ENCODE data around the gene CNTNAP2. TPM values are rescaled to one million over a fixed set of nuclear protein-coding genes. Genes with fewer than 3 reads are reported as not detected.

CNTNAP2 gene
- total RNA-seq, 8 experiments from 2014 or later: 0.05 to 27.0 (median 15.0) TPM

GRCh38 chr7:146346096-146346495 is 229.5 kb downstream of the CNTNAP2 start:
- 0 to 86% (median 56%) methylated on average over 1 to 4 of the region's 5 CpGs; no CpG with 5 or more reads in 4 of the 10 experiments for WGBS, 10 experiments
- in situ Hi-C loops (cut with MboI; ENCODE audit: low pct_unique_long_range_greater_than_20kb in 2 of 9, low sequenced_read_pairs in 9 of 9, unreplicated experiment in 9 of 9): no loop called here

GRCh38 chr7:146355216-146355615 is 238.6 kb downstream of the CNTNAP2 start:
- ATAC-seq (replicated peaks in 6 of 8): no peak
- Histone ChIP-seq H3K4me1 (replicated peaks in 1 of 2) (no peaks in the 10 kb centered on the region), H3K4me3 (no peak overlapping the region), H3K27ac (no peak overlapping the region)
- WGBS, 10 experiments: 0 to 100% (median 44%) methylated on average over 1 of the region's 1 CpG; no CpG with 5 or more reads in 2 of the 10 experiments
- in situ Hi-C loops (cut with MboI; ENCODE audit: low pct_unique_long_range_greater_than_20kb in 2 of 9, low sequenced_read_pairs in 9 of 9, unreplicated experiment in 9 of 9): no loop called here

More at GRCh38 chr7:146346096-146346495, 229.5 kb downstream of the CNTNAP2 start:
- no peak overlapping the region for H3K4me3 ChIP-seq
- no peak overlapping the region for H3K27ac ChIP-seq
- ATAC-seq (replicated peaks in 6 of 8): no peak
- no peaks in the 10 kb centered on the region for H3K4me1 ChIP-seq (replicated peaks in 1 of 2)

DNA sequence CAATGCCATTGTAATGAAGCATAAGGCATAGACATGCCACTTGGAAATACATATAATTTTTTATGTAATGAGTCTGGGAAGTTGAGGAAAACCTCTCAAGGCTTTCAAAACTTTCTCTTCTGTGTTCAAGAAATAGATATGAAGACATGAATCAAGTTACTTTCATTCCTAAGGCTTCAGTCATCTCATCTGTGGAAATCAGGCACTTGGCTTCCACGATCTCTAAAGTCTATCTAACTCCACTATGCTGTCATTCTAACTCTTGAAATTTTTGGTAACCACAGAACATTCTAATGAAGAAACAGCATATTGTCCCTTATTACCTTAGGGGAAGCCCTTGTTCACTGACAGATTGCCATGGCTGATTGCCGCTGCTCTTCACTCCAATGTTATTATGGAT is 242.6 kb downstream of the CNTNAP2 start:
- H3K4me3 ChIP-seq: no peak overlapping the region
- ATAC-seq (replicated peaks in 6 of 8): no peak
- 0 to 100% (median 92%) methylated on average over 1 to 2 of the region's 2 CpGs; no CpG with 5 or more reads in 3 of the 10 experiments for whole genome bisulfite sequencing, 10 experiments
- no peak overlapping the region for H3K27ac ChIP-seq
- H3K4me1 ChIP-seq (replicated peaks in 1 of 2): no peaks in the 10 kb centered on the region
- in situ Hi-C loops (cut with MboI; ENCODE audit: low pct_unique_long_range_greater_than_20kb in 2 of 9, low sequenced_read_pairs in 9 of 9, unreplicated experiment in 9 of 9): no loop called here

GRCh38 chr7:146366938-146367337 is 250.3 kb downstream of the CNTNAP2 start:
- no peak overlapping the region for H3K4me3 ChIP-seq
- no peaks in the 10 kb centered on the region for H3K4me1 ChIP-seq (replicated peaks in 1 of 2)
- in situ Hi-C loops (cut with MboI; ENCODE audit: low pct_unique_long_range_greater_than_20kb in 2 of 9, low sequenced_read_pairs in 9 of 9, unreplicated experiment in 9 of 9): no loop called here
- ATAC-seq (replicated peaks in 6 of 8): peak in 5 of 8 experiments; percentile 71 to 88 (median 79)
- no peak overlapping the region for H3K27ac ChIP-seq
- WGBS, 10 experiments: 0 to 95% (median 72%) methylated on average over 1 to 2 of the region's 2 CpGs; no CpG with 5 or more reads in 1 of the 10 experiments

GRCh38 chr7:146370171-146370570 is 253.6 kb downstream of the CNTNAP2 start:
- in situ Hi-C loops (cut with MboI; ENCODE audit: low pct_unique_long_range_greater_than_20kb in 2 of 9, low sequenced_read_pairs in 9 of 9, unreplicated experiment in 9 of 9): no loop called here
- no peak overlapping the region for H3K4me3 ChIP-seq
- 5 to 100% (median 85%) methylated on average over 4 to 9 of the region's 9 CpGs for WGBS, 10 experiments
- no peak for ATAC-seq (replicated peaks in 6 of 8)
- no peak overlapping the region for H3K27ac ChIP-seq
- no peaks in the 10 kb centered on the region for H3K4me1 ChIP-seq (replicated peaks in 1 of 2)

DNA sequence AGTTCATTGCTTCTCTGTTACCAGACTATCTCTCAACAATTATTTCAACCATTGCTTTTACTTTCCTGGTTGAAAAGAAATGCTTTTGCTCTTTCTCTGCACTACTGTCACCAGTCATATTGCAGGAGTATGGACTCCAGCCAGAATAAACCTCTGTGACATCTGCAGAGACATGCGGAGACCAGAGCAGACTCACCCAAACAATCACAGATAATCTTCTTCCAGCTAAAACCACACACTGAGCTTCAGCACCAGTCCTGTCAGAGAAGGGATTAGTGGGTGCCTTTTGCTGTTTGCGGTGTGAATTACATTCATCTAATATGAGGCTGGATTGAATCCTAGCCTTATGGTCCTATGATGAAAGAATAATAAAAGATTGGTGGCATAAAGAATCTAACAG is 258.6 kb downstream of the CNTNAP2 start:
- no peak for ATAC-seq (replicated peaks in 6 of 8)
- H3K27ac ChIP-seq: no peak overlapping the region
- no peaks in the 10 kb centered on the region for H3K4me1 ChIP-seq (replicated peaks in 1 of 2)
- H3K4me3 ChIP-seq: no peak overlapping the region
- 33 to 100% (median 71%) methylated on average over 1 to 2 of the region's 2 CpGs; no CpG with 5 or more reads in 1 of the 10 experiments for WGBS, 10 experiments
- in situ Hi-C loops (cut with MboI; ENCODE audit: low pct_unique_long_range_greater_than_20kb in 2 of 9, low sequenced_read_pairs in 9 of 9, unreplicated experiment in 9 of 9): no loop called here

DNA sequence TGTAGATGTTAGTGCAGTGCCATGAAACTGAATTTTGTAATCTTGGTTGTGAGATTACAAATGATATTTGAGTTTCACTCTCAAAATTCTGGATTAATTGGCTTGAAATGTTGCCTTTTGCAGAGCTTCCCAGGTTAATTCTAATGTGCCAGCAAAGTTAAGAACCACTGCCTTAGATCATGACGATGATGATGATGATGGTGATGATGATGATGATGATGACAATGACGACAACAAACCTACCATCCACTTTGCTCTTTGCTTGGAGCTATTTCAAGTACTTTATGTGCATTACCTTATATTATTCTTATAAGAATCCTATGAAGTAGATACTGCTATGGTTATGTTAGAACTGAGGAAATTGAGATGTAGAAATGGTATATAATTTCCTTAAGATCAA is 261.6 kb downstream of the CNTNAP2 start:
- WGBS, 10 experiments: 0 to 81% (median 39%) methylated on average over 1 to 2 of the region's 2 CpGs; no CpG with 5 or more reads in 2 of the 10 experiments
- no peak for ATAC-seq (replicated peaks in 6 of 8)
- Histone ChIP-seq H3K27ac (no peak overlapping the region), H3K4me1 (replicated peaks in 1 of 2) (no peaks in the 10 kb centered on the region), H3K4me3 (no peak overlapping the region)
- in situ Hi-C loops (cut with MboI; ENCODE audit: low pct_unique_long_range_greater_than_20kb in 2 of 9, low sequenced_read_pairs in 9 of 9, unreplicated experiment in 9 of 9): no loop called here

- 13 to 71% (median 25%) methylated on average over 1 of the region's 1 CpG; no CpG with 5 or more reads in 6 of the 10 experiments for WGBS, 10 experiments
- ATAC-seq (replicated peaks in 6 of 8): no peak
- no peak overlapping the region for H3K4me3 ChIP-seq
- no peak overlapping the region for H3K27ac ChIP-seq
- H3K4me1 ChIP-seq (replicated peaks in 1 of 2): peaks cover 0 to 6% of the 10 kb centered on the region in 2 donors
- in situ Hi-C loops (cut with MboI; ENCODE audit: low pct_unique_long_range_greater_than_20kb in 2 of 9, low sequenced_read_pairs in 9 of 9, unreplicated experiment in 9 of 9): no loop called here
These were observed 270.5 kb downstream of the CNTNAP2 start for GRCh38 chr7:146387140-146387539.

- H3K27ac ChIP-seq: no peak overlapping the region
- H3K4me1 ChIP-seq (replicated peaks in 1 of 2): peaks cover 0 to 16% of the 10 kb centered on the region in 2 donors
- ATAC-seq (replicated peaks in 6 of 8): no peak
- H3K4me3 ChIP-seq: no peak overlapping the region
- in situ Hi-C loops (cut with MboI; ENCODE audit: low pct_unique_long_range_greater_than_20kb in 2 of 9, low sequenced_read_pairs in 9 of 9, unreplicated experiment in 9 of 9): no loop called here
- WGBS, 10 experiments: 0 to 94% (median 69%) methylated on average over 1 to 2 of the region's 2 CpGs
These were observed 272.3 kb downstream of the CNTNAP2 start for GRCh38 chr7:146388928-146389327.

DNA sequence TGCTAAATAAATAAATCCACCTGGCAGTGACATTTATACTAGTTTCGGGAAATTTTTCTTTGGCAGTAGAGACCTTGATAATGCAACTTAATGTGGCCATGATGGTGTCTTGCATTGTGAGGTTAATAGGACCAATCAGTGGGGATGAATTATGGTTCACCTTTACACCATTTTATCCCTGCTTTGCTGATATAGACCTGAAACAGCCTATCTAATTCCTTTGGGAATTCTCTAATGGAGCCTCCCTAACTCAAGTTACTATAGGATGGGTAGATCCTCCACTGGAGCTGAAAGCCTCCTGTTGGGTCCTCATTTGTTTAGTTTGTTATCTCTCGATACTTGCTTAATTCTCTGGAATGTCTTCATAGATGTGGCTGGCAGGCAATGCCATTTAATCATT is 276.7 kb downstream of the CNTNAP2 start:
- Histone ChIP-seq H3K4me1 (replicated peaks in 1 of 2) (peaks cover 0 to 14% of the 10 kb centered on the region in 2 donors), H3K4me3 (no peak overlapping the region), H3K27ac (no peak overlapping the region)
- peak in 4 of 8 experiments; percentile 21 to 70 (median 46) for ATAC-seq (replicated peaks in 6 of 8)
- in situ Hi-C loops (cut with MboI; ENCODE audit: low pct_unique_long_range_greater_than_20kb in 2 of 9, low sequenced_read_pairs in 9 of 9, unreplicated experiment in 9 of 9): no loop called here
- 0 to 100% (median 37%) methylated on average over 1 to 2 of the region's 2 CpGs; no CpG with 5 or more reads in 2 of the 10 experiments for WGBS, 10 experiments

DNA sequence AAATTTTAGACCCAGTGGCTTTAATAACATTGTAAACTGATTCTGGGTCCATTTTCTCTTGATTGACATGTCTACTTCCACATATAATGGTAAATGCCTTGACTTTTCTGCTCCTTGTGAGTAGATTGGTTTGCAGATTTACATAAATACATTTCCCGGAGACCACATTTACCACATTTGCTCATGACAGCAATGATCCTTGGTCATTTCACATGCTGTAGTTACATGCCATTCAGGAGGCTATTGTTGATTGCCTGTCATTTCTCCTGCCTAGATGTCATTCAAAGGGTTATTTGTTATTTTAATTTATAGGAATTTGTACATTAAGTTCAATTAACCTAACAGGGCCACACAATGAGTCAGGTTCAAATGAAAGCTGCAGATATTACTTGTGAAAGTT is 280.5 kb downstream of the CNTNAP2 start:
- ATAC-seq (replicated peaks in 6 of 8): no peak
- in situ Hi-C loops (cut with MboI; ENCODE audit: low pct_unique_long_range_greater_than_20kb in 2 of 9, low sequenced_read_pairs in 9 of 9, unreplicated experiment in 9 of 9): no loop called here
- 0 to 100% (median 74%) methylated on average over 1 of the region's 1 CpG; no CpG with 5 or more reads in 2 of the 10 experiments for WGBS, 10 experiments
- peaks cover 0 to 14% of the 10 kb centered on the region in 2 donors for H3K4me1 ChIP-seq (replicated peaks in 1 of 2)
- no peak overlapping the region for H3K4me3 ChIP-seq
- no peak overlapping the region for H3K27ac ChIP-seq

DNA sequence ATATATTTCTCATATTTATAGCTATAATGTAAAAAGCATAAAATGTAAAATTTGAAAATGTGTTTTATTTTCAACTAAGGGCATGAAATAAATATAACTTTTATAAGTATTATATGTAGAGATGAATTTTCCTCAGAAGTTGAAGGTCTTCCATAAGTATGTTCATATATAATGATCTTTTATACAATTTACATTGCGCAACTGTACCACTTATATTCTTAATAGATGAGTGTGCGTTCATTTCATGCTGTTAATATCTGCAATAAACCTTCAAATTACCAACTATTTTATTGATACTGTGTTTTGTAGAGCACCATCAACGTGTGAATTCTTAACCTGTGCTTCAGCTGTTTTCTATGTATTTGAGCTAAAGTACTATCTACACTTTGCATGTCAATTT is 285.3 kb downstream of the CNTNAP2 start:
- in situ Hi-C loops (cut with MboI; ENCODE audit: low pct_unique_long_range_greater_than_20kb in 2 of 9, low sequenced_read_pairs in 9 of 9, unreplicated experiment in 9 of 9): no loop called here
- Histone ChIP-seq H3K27ac (no peak overlapping the region), H3K4me3 (no peak overlapping the region), H3K4me1 (replicated peaks in 1 of 2) (no peaks in the 10 kb centered on the region)
- no peak for ATAC-seq (replicated peaks in 6 of 8)
- 6 to 100% (median 79%) methylated on average over 2 to 3 of the region's 3 CpGs for WGBS, 10 experiments

GRCh38 chr7:146405737-146406136 is 289.1 kb downstream of the CNTNAP2 start:
- 0 to 86% (median 33%) methylated on average over 1 of the region's 1 CpG; no CpG with 5 or more reads in 5 of the 10 experiments for WGBS, 10 experiments
- no peaks in the 10 kb centered on the region for H3K4me1 ChIP-seq (replicated peaks in 1 of 2)
- H3K27ac ChIP-seq: no peak overlapping the region
- ATAC-seq (replicated peaks in 6 of 8): no peak
- in situ Hi-C loops (cut with MboI; ENCODE audit: low pct_unique_long_range_greater_than_20kb in 2 of 9, low sequenced_read_pairs in 9 of 9, unreplicated experiment in 9 of 9): no loop called here
- H3K4me3 ChIP-seq: no peak overlapping the region

- Histone ChIP-seq H3K4me1 (replicated peaks in 1 of 2) (no peaks in the 10 kb centered on the region), H3K27ac (no peak overlapping the region), H3K4me3 (no peak overlapping the region)
- 6 to 100% (median 61%) methylated on average over 2 to 6 of the region's 7 CpGs; no CpG with 5 or more reads in 2 of the 10 experiments for WGBS, 10 experiments
- ATAC-seq (replicated peaks in 6 of 8): no peak
- in situ Hi-C loops (cut with MboI; ENCODE audit: low pct_unique_long_range_greater_than_20kb in 2 of 9, low sequenced_read_pairs in 9 of 9, unreplicated experiment in 9 of 9): no loop called here
These were observed 295.4 kb downstream of the CNTNAP2 start for GRCh38 chr7:146411975-146412374.
